GM12872 (cell line): ENCODE results near the gene CENATAC.

Experiments
- TF ChIP-seq, protein P1 (sequence below): IDR thresholded peaks from 3 replicates; pipeline ENCODE4 v1.5.1; 2011; ENCODE audit warnings: low read depth, mild to moderate bottlenecking, low read length, moderate library complexity; ENCODE audit not compliant: insufficient read depth

Gene CENATAC

DNA sequence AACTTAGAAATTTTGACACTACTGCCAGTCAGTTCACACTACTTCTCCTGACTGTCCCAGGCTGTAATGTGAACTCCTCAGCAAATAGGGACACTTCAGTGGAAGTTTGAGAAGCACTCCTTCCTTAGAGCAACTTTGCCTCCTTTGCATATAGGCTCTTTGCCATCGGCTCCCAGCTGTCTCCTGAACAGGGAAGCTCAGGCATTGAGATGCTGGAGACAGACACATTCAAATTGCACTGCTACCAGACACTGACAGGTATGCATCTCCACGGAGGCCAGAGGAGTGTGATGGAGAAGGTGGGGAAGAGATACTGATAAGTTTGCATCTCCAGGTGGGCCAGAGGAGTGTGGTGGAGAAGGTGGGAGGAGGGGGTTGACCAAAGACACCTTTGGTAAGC lies 22.1 kb downstream of the CENATAC start:
- TF ChIP-seq, protein P1, sequence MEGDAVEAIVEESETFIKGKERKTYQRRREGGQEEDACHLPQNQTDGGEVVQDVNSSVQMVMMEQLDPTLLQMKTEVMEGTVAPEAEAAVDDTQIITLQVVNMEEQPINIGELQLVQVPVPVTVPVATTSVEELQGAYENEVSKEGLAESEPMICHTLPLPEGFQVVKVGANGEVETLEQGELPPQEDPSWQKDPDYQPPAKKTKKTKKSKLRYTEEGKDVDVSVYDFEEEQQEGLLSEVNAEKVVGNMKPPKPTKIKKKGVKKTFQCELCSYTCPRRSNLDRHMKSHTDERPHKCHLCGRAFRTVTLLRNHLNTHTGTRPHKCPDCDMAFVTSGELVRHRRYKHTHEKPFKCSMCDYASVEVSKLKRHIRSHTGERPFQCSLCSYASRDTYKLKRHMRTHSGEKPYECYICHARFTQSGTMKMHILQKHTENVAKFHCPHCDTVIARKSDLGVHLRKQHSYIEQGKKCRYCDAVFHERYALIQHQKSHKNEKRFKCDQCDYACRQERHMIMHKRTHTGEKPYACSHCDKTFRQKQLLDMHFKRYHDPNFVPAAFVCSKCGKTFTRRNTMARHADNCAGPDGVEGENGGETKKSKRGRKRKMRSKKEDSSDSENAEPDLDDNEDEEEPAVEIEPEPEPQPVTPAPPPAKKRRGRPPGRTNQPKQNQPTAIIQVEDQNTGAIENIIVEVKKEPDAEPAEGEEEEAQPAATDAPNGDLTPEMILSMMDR: no peak

DNA sequence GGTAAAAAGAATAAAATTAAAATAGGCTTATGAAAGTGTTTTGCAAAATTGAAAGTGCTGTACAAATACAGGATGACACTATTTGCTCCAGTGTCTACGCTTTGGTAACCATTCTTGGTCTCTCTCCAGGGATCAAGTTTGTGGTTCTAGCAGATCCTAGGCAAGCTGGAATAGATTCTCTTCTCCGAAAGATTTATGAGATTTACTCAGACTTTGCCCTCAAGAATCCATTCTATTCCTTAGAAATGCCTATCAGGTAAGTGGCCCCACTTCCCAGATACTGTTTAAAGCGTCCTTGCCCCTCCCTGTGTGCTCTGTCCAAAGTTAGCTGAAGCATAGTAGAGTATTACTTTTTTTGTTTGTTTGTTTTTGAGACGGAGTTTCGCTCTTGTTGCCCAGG lies 23.7 kb downstream of the CENATAC start:
- TF ChIP-seq, protein P1: no peak

DNA sequence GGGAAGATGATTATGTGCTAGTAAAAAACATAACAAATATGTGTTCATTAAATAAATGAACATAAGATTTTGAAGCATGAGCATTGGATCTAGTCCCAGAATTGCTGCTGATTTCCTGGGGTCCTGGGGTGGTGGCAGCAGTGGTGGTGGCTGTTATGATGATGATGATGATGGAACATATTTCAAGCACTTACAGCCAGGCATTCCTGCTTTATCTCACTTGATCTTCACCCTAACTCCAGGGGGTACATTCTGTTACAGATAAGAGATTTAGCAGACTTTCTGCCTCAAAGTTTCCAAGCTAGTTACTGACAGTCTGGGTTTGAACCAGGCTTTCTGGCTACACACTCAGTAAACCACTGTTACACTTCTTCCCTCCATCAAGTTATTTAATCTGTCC lies 25.8 kb downstream of the CENATAC start:
- TF ChIP-seq, protein P1: no peak

DNA sequence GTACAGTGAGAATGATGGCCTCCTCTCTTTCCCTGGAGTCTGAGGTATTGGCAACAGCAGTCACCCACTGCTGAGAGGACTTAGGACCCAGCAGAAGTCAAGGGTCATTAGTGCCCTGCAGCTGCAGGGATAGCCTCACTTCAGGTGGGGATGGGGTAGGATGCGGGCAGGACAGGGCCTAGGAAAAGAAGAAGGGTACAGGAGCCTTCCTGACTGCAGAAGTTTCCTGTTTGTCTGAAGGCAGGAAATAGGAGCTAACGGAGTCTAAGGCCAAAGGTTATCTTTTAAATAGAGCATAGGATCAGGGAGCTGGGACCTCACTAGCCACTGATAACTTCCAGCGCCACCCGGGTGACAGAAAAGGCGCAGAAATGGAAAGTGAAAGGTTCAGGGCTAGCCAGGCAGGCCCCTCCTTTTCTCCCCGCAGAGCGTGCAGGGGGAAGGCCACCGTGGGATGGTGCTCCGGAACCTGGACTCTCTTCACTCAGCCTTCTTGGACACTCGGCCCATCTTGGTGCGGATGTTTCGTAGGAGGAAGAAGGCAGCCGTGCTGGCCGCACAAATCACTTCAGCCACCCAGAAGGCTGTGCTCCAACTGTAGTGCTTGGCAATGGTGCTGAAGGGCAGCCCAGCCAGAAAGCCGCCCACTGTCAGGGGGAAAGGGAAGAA lies 26.6 kb downstream of the CENATAC start:
- TF ChIP-seq, protein P1: no peak

DNA sequence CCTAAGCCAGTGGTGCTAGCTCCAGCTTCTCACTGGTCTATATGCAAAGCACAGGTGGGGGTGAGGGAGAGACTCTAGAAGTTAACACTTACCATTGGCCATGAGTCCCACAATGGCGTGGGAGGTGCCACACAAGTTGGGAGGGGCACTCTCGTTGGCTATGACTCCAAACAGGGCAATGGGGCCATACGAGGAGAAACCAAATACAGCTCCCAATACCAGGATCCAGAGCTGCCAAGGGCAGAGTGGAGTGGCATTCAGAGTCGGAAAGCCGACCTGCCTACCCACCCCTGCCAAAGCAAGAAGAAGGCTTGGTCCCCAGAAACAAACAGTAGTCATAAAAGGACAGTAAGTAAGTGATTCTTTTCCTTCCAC lies 27.1 kb downstream of the CENATAC start:
- TF ChIP-seq, protein P1: no peak

DNA sequence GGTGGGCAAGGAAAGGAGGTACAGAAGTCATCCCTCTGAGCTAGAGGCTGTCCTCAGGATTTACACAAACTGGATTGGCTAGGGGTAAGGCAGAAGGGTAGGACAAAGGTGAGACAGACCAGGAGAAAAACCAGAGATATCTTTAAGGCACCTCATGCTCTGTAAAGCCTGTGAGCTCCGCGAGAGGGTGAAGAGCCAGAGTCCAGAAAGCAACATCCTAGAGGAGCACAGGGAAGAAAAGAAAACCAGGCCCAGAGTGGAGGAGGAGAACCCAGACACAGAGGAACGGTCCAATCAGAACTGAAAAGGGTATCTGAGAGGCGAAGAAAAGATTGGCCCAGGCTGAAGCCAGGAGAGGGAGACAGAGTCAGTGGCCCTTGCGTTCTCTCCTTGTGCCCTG lies 27.6 kb downstream of the CENATAC start:
- TF ChIP-seq, protein P1: no peak

DNA sequence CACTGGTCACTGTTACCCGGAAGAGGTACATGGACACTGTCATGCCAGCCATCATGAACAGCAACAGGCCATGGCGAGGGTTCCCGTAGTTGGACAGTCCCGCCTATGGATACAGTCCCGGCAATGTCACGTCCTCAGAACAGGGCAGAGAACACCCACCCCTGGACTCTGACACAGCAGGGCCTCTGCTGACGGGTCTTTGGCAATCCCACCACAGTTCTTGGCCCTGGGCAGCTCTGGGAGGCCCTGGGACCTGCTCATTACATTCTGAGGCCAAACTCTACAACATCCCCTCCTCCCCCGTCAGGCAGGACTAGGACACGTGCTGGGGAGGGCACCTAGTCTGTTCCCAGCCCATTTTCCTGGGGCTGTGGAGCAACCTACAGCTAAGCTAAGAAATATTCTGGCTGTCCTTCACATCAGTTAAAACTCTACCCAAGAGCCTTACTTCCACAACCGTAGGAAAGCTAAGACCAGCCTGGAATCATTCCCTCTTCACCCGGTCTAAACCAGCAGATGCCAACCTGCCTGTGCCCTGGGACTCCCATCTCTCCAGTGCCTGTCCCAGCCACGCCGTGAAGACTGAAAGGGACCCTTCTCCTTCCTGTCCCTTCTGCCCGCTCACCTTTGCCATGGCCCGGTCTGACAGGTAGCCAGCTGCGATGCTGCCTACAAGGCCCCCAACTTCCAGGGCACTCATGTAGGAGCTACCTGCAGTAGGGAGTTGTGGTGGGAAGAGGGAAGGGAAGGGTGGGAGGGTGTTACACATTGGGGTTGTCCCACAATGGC lies 28.2 kb downstream of the CENATAC start:
- TF ChIP-seq, protein P1: no peak
